Frontal cortex (tissue), 4 donors: ENCODE results near the gene SH3RF2. TPM values are rescaled to one million over a fixed set of nuclear protein-coding genes. Genes with fewer than 3 reads are reported as not detected.
"Not testable (repeated sequence)": the region's sequence is repeated elsewhere in the genome, so short reads cannot be mapped to it uniquely, and the experiment has no call there.

ENCODE experiments used
- DNase-seq, 2 donors: peaks; one replicate each; pipeline ENCODE4 v3.0.0; 2012; ENCODE audit warnings: low spot score in 2 of 2
- FAIRE-seq: peaks from 2 replicates; lab custom pipeline; 2012; peaks lifted over from hg19 to GRCh38; lab: Jason Lieb, UNC
- total RNA-seq: library from RNA; depleted of rRNA; stranded (reverse); fragments of >200 nt; gene quantifications from one replicate; pipeline ENCODE4 v1.2.3, GENCODE V29; 2014
- donor health status: control.
- donor health status: control.
- donor health status: control.

SH3RF2 gene
- total RNA-seq, 1 donor from 2014 or later: under 0.01 TPM

DNA sequence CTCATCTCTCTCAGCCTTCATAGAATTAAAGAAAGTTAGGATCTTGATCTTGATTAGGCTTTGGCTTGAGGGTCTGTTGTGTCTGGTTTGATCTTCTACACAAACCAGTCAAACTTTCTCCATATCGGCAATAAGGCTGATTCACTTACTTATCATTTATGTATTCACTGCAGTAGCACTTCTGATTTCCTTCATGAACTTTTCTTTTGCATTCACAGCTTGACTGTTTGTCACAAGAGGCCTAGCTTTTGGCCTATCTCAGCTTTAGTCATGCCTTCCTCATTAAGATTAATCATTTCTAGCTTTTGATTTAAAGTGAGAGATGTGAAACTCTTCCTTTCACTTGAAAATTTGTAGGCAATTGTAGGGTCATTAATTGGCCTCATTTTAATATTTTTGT, 62.8 kb downstream of the SH3RF2 start:
- DNase-seq (no peak), FAIRE-seq (no peak)

- DNase-seq: no peak
- FAIRE-seq: no peak
Observed at GRCh38 chr5:146000072-146000471, 63.7 kb downstream of the SH3RF2 start.

DNA sequence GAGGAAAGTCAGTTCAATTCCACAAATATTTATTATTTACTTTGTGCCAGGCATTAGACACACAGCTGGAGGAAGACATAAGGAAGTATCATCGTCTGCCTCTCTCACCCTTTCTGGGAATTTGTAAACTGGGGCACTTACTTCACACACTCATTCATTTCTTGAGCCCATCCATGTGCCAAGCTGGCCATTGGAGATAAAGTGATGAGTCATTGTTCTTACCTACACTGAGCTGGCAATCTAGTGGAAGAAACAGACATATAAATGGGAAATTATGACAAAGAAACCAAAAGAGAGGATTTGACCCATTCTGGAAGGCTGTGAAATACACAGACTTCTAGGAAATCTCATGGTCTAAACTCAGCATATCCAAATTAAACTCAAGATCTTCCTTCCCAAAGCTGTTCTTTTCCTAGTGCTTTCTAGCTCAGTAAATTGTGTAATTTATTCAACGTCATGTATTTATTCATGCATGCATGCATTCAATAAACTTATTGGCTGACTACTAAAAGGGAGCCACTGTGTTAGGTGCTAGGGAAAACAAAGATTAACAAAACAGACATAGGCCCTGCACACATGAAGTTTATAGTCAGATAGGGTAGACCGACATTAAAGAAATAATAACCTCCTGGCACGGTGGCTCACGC, 65.3 kb downstream of the SH3RF2 start:
- FAIRE-seq: no peak
- DNase-seq: no peak

DNA sequence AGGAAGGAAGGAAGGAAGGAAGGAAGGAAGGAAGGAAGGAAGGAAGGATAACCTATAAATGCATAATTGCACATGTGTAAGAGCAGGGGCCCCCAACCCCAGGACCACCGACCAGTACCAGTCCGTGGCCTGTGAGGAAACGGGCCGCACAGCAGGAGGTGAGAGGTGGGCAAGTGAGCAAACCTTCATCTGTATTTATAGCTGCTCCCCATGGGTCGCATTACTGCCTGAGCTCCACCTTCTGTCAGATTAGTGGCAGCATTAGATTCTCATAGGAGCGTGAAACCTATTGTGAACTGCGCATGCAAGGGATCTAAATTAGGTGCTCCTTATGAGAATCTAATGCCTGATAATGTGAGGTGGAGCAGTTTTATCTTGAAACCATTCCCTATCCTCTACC, 66.1 kb downstream of the SH3RF2 start:
- FAIRE-seq (no peak), DNase-seq (no peak)

GRCh38 chr5:146003852-146004251, 67.5 kb downstream of the SH3RF2 start:
- DNase-seq: no peak
- no peak for FAIRE-seq

GRCh38 chr5:146005264-146005663, 68.9 kb downstream of the SH3RF2 start:
- DNase-seq: no peak
- FAIRE-seq: no peak

- FAIRE-seq: no peak
- no peak for DNase-seq
Observed at GRCh38 chr5:146005723-146006122, 69.3 kb downstream of the SH3RF2 start.

DNA sequence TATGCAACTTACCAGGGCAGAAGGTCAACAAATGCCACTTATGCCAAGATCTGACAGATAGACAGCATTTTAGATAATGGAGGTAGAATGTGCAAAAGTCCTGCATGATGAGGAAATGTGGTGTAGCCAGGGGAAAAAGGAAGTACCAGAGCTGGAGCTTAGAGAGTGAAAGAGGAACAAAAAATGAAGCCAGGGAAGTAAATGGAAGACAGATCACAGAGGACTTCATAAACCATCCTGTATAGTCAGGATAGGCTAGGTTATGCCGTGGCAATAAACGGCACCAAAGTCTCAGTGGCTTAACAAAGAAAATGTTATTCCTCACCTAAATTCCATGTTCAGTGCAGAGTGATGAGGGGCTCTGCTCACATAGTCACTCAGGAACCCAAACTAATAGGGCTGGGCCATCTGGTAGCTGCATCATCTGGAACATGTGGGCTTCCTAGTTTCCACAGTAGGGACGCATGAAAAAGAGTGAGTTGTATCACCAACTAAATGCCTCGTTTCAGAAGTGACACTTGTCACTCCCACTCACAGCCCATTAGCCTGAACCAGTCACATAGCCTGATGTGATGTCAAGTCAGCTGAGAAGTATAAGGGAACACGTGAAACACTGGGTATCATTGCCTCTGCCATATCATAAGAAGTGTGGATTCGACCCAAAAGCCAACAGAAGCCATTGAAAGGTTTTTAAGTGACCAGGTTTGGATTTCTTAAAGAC, 70.3 kb downstream of the SH3RF2 start:
- no peak for FAIRE-seq
- no peak for DNase-seq

DNA sequence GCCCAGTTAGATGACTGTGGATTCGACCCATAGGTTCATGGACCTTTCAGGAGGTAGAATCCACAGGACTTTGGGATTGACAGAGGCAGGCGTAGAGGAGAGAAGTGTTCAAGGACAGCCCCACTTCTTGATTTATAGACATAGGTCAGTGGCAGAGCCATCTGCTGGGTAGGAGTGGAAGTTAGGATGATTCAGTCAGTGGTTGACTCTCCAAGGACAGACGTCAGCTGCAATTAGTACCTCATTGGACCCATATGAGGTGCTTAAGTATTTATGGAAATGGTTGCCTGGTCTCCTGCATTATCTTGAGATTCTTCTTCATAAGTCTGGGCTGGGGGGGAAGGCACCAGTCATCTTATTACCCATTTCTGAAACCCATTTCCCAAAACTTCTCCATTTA, 70.9 kb downstream of the SH3RF2 start:
- DNase-seq: no peak
- FAIRE-seq: no peak

- no peak for DNase-seq
- no peak for FAIRE-seq
Observed at GRCh38 chr5:146007989-146008388, 71.6 kb downstream of the SH3RF2 start.

- FAIRE-seq (no peak), DNase-seq (no peak)
Observed at GRCh38 chr5:146009020-146009419, 72.6 kb downstream of the SH3RF2 start.

GRCh38 chr5:146010447-146010846, 74.1 kb downstream of the SH3RF2 start:
- DNase-seq, FAIRE-seq: not testable (repeated sequence)

DNA sequence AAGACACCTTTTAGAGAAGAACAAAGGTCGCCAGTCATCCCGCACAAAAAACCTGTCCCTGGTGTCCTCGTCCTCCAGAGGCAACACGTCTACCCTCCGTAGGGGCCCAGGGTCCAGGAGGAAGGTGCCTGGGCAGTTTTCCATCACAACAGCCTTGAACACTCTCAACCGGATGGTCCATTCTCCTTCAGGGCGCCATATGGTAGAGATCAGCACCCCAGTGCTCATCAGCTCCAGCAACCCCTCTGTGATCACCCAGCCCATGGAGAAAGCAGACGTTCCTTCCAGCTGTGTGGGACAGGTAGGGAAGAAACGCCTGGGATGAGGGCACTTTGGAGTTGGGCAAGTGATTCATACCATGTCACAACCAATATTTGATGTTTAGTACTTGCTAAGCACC, 77.4 kb downstream of the SH3RF2 start:
- DNase-seq (no peak), FAIRE-seq (no peak)

- DNase-seq (no peak), FAIRE-seq (no peak)
Observed at GRCh38 chr5:146015001-146015400, 78.6 kb downstream of the SH3RF2 start.

DNA sequence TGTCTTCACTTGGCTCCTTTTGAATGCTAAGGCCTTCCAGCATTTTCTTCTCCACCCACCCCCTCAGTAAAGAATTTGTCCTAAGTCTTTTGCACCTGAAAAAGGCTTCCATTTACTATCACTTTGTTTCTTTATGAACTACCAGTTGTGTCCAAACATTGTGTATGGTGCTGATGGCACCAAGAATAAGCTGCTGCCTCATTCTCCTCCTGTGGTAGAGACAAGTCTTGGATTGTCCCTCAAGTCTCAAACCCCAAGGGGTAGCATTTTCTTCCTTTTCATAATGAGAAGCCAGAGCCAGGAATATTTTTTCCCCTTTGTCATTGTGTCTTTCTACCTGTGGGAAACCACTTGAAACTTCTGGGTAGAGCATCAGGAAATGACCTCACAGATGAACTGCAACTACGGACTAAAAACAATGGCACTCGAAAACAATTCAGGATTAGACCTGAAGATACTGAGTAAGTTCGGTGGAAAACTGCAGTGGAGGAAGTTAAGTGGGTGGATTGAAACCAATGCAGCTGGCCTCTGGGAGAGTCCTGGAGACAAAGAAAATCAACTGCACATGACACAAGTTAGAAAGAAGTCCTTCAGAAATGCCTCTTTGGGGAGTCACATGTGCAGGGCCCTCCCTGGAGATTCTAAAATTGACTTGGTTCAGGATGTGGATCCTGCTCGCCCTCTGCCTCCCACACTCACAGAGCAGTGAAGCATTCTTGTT, 80.5 kb downstream of the SH3RF2 start:
- DNase-seq: no peak
- no peak for FAIRE-seq

- no peak for FAIRE-seq
- DNase-seq: no peak
Observed at GRCh38 chr5:146018514-146019375, 82.4 kb downstream of the SH3RF2 start.

- DNase-seq: no peak
- no peak for FAIRE-seq
Observed at GRCh38 chr5:146020100-146020499, 83.7 kb downstream of the SH3RF2 start.

DNA sequence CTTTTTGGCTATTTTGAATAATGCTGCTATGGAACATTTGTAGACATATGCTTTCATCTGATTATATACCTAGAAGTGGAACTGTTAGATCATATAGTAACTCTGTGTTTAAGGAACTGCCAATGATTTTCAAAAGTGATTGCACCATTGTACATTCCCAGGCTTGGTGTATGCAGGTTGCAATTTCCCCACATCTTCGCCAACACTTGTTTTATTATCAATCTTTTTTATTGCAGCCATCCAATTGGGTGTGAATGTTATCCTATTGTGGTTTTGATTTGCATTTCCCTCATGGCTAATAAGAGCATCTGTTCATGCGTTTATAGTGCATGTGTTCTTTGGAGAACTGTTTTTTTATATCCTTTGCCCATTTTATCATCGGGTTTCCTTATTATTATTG, 87.7 kb downstream of the SH3RF2 start:
- FAIRE-seq: no peak
- no peak for DNase-seq

- FAIRE-seq: no peak
- no peak for DNase-seq
Observed at GRCh38 chr5:146025114-146025680, 88.8 kb downstream of the SH3RF2 start.

DNA sequence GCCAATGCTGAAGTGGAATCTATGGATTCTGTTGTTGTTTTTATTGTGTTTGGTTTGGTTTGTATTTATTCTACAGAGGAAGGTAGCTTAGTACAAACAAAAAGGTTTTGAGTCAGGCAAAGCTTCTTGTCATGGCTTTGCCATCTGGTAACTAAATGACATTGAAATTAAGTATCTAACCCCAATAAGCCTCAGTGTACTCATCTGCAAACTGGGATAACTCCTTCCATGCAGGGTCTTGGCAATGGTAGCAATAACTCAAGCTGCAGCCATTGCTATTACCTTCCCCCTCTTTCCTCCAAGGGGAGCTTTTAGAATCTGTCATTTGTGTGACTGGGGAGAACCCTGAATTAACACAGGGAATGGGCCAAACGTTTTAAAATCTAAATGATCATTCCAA, 89.3 kb downstream of the SH3RF2 start:
- no peak for FAIRE-seq
- no peak for DNase-seq
